GM21381 (cell line): Measurements from ENCODE around the gene HOTAIR.

Experiments used
- ATAC-seq: cut with Tn5 transposase; IDR thresholded peaks from one replicate; pipeline ENCODE4 v1.9.1; 2021; ENCODE audit warnings: mild to moderate bottlenecking, moderate library complexity; ENCODE audit not compliant: unreplicated experiment

HOTAIR gene

DNA sequence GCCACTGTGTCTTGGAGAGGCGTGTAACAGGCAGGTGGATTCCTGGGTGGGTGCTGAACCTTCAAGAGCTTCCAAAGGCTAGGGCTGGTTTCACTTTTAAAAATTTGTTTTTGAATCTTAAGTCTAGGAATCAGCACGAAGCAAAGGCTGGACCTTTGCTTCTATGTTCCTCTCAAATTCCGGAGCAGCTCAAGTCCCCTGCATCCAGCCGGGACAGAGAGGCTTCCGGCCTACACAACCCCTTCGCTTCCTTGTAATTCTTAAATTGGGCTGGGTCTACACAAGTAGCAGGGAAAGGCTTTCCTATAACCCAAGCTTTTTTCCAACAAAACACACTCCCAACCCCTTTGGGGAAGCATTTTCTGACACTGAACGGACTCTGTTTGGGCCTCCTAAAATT is 11.7 kb downstream of the HOTAIR start:
- ATAC-seq = no peak

DNA sequence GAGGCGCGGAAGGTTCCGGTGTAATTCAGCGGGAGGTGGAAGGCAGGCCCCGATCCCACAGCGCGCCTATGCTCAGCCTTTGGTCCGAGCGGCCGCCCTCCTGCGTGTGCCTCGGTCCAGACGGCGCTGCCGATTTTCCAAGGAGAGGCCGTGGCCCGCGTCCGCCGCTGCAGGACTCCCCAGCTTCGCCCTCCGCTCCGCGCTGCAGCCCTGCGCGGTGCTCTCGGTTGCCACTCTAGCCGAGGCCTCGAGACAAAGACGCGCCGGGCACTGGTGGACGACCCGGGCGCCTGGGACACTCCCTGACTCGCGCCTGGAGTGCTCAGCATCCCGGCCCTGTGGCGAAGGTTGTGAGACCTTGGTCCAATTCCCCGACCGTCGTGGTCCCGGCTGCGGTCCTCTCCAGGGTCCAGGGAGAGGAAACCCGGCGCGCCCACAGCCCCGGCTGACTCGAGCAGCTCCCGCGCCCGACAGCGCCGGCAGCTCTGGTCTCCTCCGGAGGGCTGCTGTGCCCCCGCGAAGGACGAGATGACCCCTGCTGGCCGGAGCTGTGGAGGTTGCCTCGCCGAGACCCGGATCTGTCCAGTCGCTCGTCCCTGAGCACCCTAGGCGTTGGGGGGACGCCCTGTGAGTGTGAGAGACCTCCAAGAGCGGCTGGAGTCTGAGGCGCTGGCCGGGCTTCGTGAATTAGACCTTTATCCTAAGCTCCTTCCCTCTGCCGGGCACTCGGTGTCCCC is 13.6 kb downstream of the HOTAIR start:
- ATAC-seq = no peak

GRCh38 chr12:53960187-53961024 is 14.3 kb downstream of the HOTAIR start:
- ATAC-seq = no peak

DNA sequence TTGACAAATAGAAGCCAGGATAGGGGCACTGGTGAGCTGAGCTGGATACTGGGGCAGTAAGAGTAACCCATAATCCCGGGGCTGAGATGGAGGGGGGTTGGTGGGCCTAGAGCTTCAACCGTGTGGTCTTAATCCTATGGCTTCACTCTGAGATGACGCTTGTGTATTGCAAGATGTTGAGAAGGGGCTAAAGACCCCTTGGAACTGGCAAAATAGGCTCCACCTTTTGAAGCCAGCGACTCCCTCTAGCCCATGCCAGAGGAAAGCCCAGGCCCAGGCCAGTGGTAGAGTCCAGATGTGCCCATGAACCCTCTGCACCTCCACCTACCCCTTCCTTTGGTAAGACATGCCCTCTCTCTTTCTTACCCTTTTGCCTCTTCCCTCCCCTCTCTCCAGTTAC is 15.4 kb downstream of the HOTAIR start:
- no peak for ATAC-seq

DNA sequence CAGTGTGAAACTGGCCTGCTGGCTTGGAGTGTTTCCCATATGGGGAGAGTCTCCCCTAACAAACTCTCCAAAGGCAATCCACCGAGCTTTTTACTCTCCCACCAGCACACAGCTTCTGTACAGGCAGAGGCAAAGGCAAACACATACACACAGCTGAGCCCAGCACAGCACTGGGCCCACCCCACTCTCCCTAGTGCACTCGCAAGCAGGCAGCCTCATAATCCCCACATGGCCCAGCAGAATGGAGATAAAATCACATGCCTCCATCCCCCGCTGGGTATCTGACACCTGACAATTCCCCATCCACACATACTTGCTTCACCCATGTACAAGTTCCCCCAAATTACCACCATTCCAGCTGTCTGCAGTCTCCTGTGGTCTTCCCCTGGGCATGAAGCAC is 16.6 kb downstream of the HOTAIR start:
- ATAC-seq = no peak

- ATAC-seq = no peak
Observed at GRCh38 chr12:53956914-53957536, 17.7 kb downstream of the HOTAIR start.

GRCh38 chr12:53956251-53956887 is 18.4 kb downstream of the HOTAIR start:
- no peak for ATAC-seq

DNA sequence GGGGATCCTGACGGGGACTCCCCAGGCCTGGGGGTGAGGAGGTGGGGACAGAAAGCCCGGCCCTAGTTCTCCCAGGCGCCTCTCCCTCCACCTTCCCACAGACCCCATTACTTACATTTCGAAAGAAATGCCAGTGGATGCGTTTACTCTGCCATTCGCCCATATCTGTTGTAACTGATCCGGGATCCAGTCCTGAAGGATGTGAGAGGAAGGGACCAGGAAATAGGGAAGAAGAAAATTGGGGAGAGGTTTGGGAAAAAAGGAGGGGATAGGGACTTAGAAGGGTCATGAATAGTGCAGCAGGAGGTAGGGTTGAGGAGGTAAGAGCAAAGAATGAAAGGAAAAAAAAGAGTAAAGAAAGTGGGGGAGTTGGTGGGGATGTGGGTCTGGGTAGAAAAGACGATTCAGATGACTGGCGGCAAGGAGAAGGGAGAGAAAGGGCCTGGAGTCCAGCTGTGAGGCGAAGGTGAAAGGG is 18.9 kb downstream of the HOTAIR start:
- no peak for ATAC-seq

- ATAC-seq = no peak
Observed at GRCh38 chr12:53955036-53955775, 19.5 kb downstream of the HOTAIR start.

DNA sequence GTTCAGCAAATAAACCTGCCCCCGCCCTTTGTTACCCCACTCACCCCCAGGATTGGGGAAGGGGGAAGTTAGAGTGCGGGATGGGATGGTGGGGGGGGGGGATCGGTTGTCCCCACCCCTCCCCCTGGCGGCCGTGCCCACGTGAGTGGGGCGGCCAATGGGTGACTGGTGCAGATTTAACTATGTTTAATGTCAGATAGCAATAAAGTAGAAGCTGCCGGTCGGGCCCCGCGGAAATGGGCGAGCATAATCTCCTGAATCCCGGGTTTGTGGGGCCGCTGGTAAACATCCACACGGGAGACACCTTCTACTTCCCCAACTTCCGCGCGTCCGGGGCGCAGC is 20.1 kb downstream of the HOTAIR start, which contains the start of gene HOXC12:
Gene HOXC12 (plus strand): TSS at position 210 of the 342 bp plus-strand sequence. CDS start 27 bp downstream, at position 237.
- ATAC-seq = no peak

GRCh38 chr12:53953831-53954693 is 20.7 kb downstream of the HOTAIR start:
- ATAC-seq = no peak

- no peak for ATAC-seq
Observed at GRCh38 chr12:53952871-53953734, 21.7 kb downstream of the HOTAIR start.

GRCh38 chr12:53952335-53952694 is 22.4 kb downstream of the HOTAIR start:
- ATAC-seq = no peak

DNA sequence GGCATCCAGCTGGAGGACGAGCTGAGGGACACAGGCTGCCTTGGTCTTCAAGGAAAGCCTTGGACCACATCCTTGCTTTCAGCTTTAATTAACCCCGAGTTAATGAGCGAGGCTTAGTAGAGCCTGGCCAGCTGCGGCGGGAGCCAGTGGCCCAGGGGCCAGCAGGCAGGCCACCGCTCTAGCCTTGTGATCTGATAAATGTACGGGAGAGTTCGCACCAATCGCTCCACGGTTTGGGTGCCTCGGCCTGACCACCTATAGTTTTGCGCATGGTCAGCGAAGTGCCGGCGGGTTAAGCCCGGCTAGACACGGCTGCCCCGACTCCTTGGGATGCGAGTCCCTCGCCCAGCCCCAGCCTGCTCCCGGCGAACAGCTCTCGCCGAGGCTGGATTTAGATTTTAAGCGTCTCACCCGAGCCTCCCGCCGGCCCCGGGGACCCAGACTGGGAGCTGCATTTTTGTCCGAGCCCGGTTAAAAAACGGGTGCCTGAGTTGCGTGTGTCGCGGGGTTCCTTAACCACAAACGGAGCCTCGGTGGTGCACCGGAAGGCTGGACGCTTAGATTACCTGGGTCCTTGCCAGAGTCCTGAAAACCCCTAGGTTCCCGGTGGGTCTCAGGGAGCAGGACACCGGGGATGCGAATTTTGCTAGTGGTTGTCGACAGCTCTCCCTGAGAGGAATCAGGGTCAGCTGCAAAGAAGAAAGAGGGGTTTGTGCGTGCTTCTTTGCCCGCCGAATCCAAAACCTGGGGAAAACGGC is 23.0 kb downstream of the HOTAIR start:
- ATAC-seq = no peak

- no peak for ATAC-seq
Observed at GRCh38 chr12:53950789-53951576, 23.8 kb downstream of the HOTAIR start.

DNA sequence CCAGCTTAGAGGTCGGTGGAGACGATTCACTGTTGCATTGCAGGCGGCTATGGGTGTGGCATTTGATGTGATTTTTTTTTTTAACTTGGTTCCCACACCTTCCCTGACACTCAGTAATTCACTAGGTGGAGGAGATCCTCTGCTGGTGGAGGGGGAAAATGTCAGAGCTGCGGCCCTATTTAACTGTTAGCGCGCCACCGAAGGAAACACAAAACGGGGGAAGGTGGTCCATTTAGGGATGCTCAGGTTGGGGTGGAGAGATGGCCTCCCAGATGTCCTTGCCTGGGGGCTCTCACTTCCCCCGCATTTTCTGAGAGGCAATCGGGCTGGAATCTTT is 24.3 kb downstream of the HOTAIR start:
- ATAC-seq = no peak
